AG09309 (cell line): ENCODE results near the gene NLGN1.

Source experiments
- DNase-seq: peaks from one replicate; pipeline ENCODE4 v3.0.0-alpha.2; 2010; ENCODE audit warnings: low read depth
- H3K4me3 ChIP-seq: 2 replicates; pipeline ENCODE4 v1.5.1; 2011; ENCODE audit warnings: mild to moderate bottlenecking, low read depth, low read length, moderate library complexity; ENCODE audit not compliant: control insufficient read depth
- TF ChIP-seq, protein P1 (sequence below): IDR thresholded peaks from 2 replicates; pipeline ENCODE4 v1.5.1; 2011; ENCODE audit warnings: mild to moderate bottlenecking, low read depth, low read length, inconsistent platforms; ENCODE audit not compliant: insufficient read depth, control insufficient read depth; ENCODE audit errors: missing control alignments

Gene NLGN1

DNA sequence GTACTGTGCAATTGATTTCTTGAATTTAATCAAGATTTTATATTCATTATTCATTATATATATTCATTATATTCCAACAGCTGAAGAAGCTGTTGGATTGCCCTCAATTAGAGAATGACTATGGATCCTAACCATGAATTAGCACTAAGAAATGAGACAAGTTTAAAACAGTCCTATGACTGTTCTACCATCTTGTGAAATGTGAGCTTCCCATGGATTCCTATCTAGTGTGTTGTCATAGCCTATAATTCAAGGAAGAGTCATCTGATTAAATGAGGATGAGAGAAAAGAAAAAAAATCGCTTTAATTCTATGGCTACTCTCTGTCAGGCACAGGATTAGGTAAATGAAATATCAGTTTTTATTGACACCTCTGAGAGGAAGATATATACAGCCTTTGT lies 765.0 kb downstream of the NLGN1 start:
- peak; percentile 13 for DNase-seq
- H3K4me3 ChIP-seq, result no peak overlapping the region
- TF ChIP-seq, protein P1, sequence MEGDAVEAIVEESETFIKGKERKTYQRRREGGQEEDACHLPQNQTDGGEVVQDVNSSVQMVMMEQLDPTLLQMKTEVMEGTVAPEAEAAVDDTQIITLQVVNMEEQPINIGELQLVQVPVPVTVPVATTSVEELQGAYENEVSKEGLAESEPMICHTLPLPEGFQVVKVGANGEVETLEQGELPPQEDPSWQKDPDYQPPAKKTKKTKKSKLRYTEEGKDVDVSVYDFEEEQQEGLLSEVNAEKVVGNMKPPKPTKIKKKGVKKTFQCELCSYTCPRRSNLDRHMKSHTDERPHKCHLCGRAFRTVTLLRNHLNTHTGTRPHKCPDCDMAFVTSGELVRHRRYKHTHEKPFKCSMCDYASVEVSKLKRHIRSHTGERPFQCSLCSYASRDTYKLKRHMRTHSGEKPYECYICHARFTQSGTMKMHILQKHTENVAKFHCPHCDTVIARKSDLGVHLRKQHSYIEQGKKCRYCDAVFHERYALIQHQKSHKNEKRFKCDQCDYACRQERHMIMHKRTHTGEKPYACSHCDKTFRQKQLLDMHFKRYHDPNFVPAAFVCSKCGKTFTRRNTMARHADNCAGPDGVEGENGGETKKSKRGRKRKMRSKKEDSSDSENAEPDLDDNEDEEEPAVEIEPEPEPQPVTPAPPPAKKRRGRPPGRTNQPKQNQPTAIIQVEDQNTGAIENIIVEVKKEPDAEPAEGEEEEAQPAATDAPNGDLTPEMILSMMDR, result no peak

DNA sequence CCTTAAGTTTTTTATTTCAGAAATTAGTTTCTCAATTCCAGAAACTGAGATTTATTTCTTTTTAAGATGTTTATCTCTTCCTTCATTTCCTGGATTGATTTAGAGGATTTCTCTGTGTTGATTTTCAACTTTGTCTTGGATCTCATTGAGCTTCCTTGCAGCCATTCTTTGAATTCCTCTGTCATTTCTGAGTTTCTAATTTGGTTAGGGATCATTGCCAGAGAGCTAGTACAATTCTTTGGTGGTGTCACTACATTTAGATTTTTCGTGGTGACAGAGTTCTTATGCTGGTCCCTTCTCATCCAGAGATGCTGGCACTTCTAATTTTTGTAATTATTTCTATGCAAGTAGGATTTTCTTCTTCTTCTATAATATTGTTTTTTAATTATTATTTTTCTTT lies 770.5 kb downstream of the NLGN1 start:
- H3K4me3 ChIP-seq, result no peak overlapping the region
- no peak for DNase-seq
- TF ChIP-seq, protein P1, result no peak

DNA sequence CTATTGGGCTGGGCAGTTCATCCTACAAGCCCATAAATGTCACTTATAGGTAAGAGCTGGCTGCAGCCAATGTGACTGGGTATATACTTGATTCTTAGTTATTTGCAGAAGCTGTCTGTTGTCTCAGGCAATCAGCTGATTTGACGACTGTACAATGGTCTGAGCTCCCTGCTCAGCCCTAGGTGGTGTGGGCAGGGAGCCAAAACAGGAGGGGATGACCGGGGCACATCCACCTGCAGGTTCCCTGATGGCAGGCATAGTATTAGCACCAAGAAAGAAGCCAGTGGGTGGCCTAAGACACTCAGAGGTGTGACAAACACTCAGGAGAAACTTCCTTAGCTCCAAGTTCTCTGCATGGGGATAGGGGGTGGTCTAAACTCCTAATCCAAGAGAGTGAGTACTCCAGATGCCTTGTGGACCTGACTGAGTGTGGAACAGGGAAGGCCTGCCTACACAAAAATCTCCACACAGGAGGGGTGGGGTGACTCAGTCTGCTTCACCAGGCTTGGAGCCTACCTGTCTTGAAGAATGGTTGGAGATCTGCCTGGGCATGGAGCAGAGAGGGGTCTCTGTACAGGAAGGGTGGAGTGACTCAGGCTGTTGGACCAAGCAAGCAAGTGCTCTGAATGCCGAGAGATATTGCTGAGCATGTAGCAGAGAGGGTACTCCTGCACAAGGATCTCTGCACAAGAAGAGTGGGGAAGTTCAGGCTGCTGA lies 771.2 kb downstream of the NLGN1 start:
- H3K4me3 ChIP-seq, result no peak overlapping the region
- TF ChIP-seq, protein P1, result no peak
- no peak for DNase-seq

DNA sequence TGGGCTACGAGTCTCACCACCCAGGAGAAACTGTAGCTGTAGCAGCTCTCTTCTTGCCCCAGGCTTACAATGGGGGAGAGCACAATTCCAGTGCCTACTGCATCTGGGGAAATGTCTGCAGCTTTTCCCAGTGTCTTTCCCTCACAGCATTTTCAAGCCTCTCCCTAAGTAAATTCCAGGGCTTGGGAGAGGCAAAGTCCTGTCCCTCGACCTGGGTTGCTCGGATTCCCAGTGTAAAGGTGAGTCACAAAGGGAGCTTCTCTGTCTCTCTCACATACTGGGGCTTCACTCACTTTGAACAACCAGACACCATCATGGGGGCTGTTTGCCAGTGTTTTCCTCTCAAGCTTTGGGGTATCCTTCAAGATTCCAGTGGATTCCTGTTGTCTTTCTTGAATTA lies 772.2 kb downstream of the NLGN1 start:
- DNase-seq, result no peak
- no peak overlapping the region for H3K4me3 ChIP-seq
- TF ChIP-seq, protein P1, result no peak

DNA sequence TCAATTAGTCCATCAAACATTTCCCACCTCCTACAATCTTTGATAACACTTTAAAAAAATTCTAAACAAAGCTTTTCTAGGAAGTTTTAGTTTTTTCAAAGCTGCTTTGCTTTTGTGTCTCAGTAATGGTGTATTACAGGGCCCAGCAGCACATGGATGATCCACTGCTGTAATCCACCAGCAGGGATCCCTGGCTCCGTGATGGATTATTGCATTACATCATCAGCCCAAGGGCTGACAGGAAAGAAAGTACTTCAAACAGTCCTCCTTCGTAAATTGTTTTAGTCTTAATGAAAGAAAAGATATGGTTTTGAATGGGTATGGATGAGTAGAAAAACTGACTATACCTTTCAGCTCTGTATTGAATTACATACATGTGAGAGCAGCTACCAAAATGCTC lies 772.7 kb downstream of the NLGN1 start:
- DNase-seq, result no peak
- no peak overlapping the region for H3K4me3 ChIP-seq
- TF ChIP-seq, protein P1, result no peak

DNA sequence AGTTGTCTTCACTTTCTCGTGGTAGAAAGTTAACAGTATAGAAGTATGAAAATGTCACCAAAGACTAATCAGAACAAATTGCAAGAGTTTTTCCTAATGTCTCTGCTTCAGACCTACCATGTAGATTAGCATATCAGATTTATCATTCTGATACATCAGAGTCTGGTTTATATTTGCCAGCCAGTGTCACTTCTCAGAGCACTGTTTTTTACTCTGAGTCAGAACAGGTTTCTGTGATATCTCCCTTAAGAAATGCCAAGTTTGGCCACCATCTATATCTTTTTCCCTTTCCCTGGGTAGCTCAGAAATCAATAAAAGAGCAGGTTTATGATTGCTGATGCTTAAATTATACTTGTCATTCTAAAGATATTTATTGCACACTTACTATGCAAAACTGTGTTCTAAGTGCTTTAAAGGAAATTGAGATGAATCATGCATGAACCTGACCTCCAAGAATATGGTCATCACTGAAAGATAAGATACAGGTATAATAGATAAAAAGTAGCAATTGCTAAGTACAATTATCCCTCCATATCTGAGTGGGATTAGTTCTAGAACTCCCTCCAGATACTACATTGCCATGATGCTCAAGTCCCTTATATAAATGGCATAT lies 788.9 kb downstream of the NLGN1 start:
- TF ChIP-seq, protein P1, result no peak
- no peak for DNase-seq
- H3K4me3 ChIP-seq, result no peak overlapping the region

DNA sequence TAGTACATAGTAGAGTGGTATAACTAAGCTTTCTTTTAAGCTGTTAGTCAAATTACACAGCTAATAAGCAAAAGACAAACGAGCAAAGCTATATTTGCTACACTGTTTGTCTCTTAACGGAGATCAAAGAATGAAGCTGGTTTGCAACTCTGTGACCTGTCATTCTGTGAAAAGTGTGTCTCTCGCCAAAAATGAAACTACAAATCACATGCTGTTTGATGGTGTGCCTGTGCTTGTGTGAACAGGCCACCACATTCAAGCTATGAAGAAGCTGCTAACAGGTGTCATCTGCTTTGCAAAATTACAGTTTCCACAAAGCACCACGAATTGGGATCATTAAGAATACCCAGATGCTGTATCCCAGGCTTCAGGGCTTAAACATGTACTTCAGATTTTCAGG lies 793.8 kb downstream of the NLGN1 start:
- no peak for DNase-seq
- H3K4me3 ChIP-seq, result no peak overlapping the region
- TF ChIP-seq, protein P1, result no peak
